Measurements from ENCODE around the gene CLUH.

CLUH gene

GRCh38 chr17:2649191-2649590 lies 62.4 kb downstream of the CLUH start:
- no peak for TF ChIP-seq CTCF (IDR thresholded peaks at IDR 0.05)

DNA sequence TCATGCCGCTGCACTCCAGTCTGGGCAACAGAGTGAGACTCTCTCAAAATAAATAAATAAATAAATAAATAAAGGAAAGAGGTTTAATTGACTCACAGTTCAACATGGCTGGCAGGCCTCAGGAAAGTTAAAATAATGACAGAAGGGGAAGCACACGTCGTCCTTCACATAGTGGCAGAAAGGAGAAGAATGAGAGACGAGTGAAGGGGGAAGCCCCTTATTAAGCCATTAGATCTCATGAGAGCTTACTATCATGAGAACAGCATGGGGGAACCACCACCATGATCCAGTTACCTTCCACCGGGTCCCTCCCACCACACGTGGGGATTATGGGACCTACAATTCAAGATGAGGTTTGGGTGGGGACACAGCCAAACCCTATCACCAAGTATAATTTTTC lies 63.6 kb downstream of the CLUH start:
- TF ChIP-seq CTCF (IDR thresholded peaks at IDR 0.05), result no peak

DNA sequence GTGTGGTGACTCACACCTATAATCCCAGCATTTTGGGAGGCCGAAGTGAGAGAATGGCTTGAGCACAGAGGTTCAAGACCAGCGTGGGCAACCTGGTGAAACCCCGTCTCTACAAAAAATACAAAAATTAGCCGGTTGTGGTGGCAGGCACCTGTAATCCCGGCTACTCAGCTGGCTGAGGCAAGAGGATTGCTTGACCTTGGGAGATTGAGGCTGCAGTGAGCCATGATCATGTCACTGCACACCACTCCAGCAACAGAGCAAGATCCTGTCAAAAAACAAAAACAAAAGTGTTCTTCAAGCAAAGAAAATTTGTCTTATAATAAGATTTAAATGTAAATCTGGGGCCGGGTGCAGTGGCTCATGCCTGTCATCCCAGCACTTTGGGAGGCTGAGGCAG lies 66.6 kb downstream of the CLUH start:
- no peak for TF ChIP-seq CTCF (IDR thresholded peaks at IDR 0.05)

Measured in LNCAP (cell line).